Measurements from ENCODE around the gene BCL2L15.
"Not testable (repeated sequence)": the region's sequence is repeated elsewhere in the genome, so short reads cannot be mapped to it uniquely, and the experiment has no call there.

The BCL2L15 gene

GRCh38 chr1:113868387-113869083, 18.8 kb downstream of the BCL2L15 start:
- no peak for DNase-seq

DNA sequence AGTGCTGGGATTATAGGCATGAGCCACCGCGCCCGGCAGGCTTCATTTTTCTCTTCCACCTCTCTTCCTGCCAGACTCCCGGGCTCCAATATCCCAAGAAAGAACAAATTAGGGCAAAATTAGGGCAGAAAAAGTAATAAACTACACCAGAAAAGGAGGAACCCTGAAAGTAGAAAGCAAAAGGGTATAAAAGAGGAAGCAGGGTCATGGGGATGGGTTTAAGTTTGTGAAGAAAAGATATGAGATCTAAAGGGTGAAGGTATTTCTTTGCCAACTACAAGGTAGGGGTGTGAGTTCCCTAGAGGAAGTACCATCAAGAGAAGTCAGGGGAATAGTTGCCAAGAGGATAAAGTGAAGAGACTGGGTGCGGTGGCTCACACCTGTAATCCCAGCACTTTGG, 25.7 kb downstream of the BCL2L15 start:
- no peak for DNase-seq

GRCh38 chr1:113860891-113861290, 26.5 kb downstream of the BCL2L15 start:
- no peak for DNase-seq

GRCh38 chr1:113859478-113860175, 27.8 kb downstream of the BCL2L15 start:
- no peak for DNase-seq

- DNase-seq, result no peak
Measured at GRCh38 chr1:113858982-113859381, 28.4 kb downstream of the BCL2L15 start.

DNA sequence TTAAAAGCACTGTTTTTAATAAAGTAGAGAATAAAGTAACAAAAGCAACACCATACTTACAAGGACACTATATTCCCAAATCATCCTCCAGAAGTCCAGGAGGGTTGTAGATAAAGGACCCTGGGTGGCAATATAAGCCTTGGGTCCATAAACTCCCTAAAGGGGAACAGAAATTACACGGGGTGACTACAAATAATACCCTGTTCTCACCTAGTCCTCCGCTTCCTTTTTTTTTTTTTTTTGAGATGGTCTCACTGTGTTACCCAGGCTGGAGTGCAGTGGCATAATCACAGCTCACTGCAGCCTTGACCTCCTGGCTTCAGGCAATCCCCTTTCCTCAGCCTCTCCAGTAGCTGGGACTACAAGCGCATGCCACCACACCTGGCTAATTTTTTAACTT, 29.0 kb downstream of the BCL2L15 start:
- no peak for DNase-seq

- no peak for DNase-seq
Measured at GRCh38 chr1:113857776-113858175, 29.6 kb downstream of the BCL2L15 start.

DNA sequence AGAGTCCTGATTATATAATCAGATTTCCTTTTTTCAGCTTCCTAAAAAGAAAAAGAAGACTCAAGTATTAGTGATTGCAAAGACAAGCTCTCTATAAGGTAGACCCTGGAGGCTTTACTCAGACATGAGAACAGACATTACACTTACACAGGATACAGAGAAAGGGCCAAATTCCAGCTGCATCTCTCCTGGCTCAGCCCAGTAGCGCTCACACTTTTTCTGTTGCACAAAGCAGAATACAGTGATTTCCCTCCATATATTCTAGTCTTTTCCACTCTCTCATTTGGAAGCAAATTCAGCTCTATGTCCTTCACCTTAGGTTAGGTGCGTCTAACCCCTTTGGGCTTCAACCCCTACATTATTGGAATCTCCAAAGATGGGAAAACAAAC, 31.0 kb downstream of the BCL2L15 start:
- no peak for DNase-seq

GRCh38 chr1:113855630-113856400, 31.6 kb downstream of the BCL2L15 start:
- DNase-seq, result no peak

GRCh38 chr1:113854234-113854633, 33.1 kb downstream of the BCL2L15 start:
- no peak for DNase-seq

DNA sequence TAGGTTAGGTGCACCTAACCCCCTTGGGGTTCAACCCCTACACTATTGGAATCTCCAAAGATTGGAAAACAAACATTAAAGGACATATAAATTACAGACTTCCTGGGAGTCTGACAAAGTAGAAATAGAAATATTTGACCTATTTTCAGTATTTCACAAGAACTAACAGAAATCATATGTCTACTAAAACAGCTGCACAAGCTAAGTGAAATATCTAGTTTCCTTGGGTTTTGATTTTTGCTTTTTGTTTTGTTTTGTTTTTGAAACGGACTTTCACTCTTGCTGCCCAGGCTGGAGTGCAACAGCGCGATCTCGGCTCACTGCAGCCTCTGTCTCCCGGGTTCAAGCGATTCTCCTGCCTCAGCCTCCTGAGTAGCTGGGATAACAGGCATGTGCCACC, 34.7 kb downstream of the BCL2L15 start:
- not testable (repeated sequence) for DNase-seq

DNA sequence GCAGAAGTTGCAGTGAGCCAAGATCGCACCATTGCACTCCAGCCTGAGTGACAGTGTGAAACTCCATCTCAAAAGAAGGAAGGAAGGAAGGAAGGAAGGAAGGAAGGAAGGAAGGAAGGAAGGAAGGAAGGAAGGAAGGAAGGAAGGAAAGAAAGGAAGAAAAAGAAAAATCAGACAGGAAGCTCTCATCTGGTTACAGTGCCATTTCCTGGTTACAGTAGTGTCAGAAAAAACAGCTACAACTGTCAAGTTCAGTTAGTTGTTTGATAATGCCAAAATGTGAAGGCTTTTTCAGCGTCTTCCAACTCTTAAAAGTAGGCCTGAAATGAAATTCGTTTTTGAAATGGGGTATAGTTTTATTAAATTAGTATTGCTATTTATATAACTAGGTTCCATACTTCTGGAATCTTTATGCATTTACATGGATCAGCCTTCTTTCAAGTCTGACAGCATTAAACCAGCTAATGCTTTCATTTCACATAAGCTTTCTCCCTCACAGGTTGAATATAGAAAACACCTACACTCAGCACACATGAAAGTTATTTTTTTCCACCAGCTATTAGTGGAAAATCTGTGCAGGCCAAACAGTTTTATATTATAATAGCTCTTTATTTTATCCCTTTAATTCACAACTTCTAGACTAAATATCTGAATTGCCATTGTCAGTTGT, 37.1 kb downstream of the BCL2L15 start:
- no peak for DNase-seq

GRCh38 chr1:113849072-113849471, 38.3 kb downstream of the BCL2L15 start:
- no peak for DNase-seq

DNA sequence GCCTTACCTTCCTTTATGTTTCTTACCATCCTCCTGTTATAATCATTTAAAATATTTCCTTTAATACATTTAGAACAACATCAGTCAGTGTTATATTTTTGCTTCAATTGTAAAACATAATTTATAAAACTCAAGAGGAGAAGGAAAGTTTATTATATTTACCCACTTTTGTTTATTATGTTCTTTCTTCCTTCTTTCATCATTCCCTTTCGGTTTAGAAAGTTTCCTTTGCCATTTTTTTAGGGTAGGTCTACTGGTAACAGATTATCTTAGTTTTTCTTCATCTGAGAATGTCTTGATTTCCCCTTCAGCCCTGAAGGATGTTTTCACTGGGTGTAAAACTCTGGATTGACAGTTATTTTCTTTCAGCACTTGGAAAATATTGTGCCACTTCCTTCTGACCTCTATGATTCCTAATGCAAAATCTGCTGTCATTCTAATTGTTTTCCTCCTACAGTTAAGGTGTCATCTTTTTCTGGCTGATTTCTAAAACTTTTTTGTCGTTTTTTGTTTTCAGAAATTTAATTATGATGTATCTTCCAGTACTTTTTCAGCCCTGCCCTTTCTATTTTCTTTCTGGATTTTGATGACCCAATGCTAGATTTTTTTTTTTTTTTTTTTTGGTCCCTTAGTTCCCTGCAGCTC, 40.9 kb downstream of the BCL2L15 start:
- DNase-seq, result no peak

DNA sequence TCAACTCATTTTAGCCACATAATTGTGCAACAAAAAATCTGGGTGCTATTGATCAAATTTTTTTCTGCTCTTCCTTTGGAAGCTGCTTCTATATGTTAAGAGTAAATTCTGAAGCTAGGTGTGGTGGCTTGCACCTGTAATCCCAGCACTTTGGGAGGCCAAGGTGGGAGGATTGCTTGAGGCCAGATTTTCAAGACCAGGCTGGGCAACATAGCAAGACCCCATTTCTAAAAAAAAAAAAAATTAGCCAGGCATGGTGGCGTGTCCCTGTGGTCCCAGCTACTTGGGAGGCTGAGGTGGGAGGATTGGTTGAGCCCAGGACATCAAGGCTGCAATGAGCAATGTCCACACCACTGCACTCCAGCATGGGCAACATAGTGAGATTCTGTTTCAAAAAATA, 50.8 kb downstream of the BCL2L15 start:
- no peak for DNase-seq

DNA sequence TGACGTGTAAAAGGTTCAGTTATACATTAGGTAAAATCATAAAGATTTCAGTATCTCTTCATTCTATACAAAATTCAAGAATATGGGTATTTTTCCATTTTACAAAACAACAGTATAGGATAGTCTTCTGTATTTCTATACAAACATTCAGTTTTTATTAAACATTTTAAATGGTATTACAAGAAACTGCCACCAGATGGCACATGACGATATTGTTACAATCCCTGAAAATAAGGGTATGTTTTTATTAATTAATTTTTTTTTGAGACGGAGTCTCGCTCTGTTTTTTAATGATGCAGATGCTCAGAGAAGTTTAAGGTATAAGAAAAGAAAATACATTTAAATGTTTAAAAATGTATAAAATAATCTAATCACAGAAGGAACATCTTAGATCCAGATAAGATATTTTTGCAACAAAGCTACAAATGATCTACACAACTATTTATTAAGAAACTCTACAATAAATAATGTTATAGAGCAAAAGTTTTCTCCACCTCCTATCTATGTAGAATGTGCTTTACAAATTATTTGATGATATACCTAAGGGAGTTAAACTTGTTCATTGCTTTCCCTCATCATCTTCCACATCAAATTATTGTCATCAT, 51.6 kb downstream of the BCL2L15 start:
- no peak for DNase-seq

DNA sequence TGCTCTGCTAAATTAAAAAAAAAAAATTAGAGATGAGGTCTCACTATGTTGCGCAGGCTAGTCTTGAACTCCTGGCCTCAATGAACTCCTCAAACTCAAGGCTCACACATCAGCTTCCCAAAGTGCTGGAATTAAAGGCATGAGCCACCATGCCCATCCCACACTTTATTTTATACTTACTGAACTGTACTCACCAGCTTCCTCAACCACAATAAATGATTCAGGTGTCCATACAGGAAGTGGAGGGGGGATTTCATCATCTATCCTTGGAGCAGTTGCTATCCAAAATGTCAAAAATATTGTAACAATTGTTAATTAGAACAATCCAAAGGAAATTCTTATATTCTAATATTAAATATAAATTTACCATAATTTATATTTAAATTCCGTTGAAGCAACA, 52.7 kb downstream of the BCL2L15 start:
- no peak for DNase-seq
